H9 (cell line): ENCODE measurements around the gene TMPRSS9. TPM values are rescaled to one million over a fixed set of nuclear protein-coding genes. Genes with fewer than 3 reads are reported as not detected.

Source experiments
- DNase-seq: peaks from one replicate; pipeline ENCODE4 v3.0.0-alpha.2; 2017
- H2AFZ ChIP-seq: one replicate; pipeline ENCODE4 v1.6.1; 2013; ENCODE audit warnings: mild to moderate bottlenecking, low read length, control low read depth, moderate library complexity
- H2AK5ac ChIP-seq: 2 replicates; pipeline ENCODE4 v1.6.1; 2013; ENCODE audit warnings: low read length, control low read depth, mixed read lengths; ENCODE audit not compliant: insufficient read length
- H2BK120ac ChIP-seq: one replicate; pipeline ENCODE4 v1.6.1; 2013; ENCODE audit warnings: low read depth, mild to moderate bottlenecking, low read length, control low read depth, inconsistent platforms; ENCODE audit not compliant: poor library complexity, severe bottlenecking
- H2BK12ac ChIP-seq: 2 replicates; pipeline ENCODE4 v1.6.1; 2013; ENCODE audit warnings: low read length, control low read depth, mixed read lengths, low read depth; ENCODE audit not compliant: insufficient read length
- H2BK15ac ChIP-seq: 2 replicates; pipeline ENCODE4 v1.6.1; 2013; ENCODE audit warnings: low read depth, low read length, control low read depth
- H2BK20ac ChIP-seq: one replicate; pipeline ENCODE4 v1.6.1; 2013; ENCODE audit warnings: low read depth, mild to moderate bottlenecking, low read length, control low read depth, inconsistent platforms; ENCODE audit not compliant: poor library complexity, severe bottlenecking
- H2BK5ac ChIP-seq: 2 replicates; pipeline ENCODE4 v1.6.1; 2013; ENCODE audit warnings: low read length, control low read depth, mixed read lengths; ENCODE audit not compliant: insufficient read length
- H3K14ac ChIP-seq: 2 replicates; pipeline ENCODE4 v1.6.1; 2013; ENCODE audit warnings: low read length, control low read depth; ENCODE audit not compliant: insufficient read depth
- H3K18ac ChIP-seq: 2 replicates; pipeline ENCODE4 v1.6.1; 2013; ENCODE audit warnings: low read depth, mild to moderate bottlenecking, mixed read lengths, low read length, control low read depth; ENCODE audit not compliant: insufficient read length
- H3K23ac ChIP-seq: 2 replicates; pipeline ENCODE4 v1.6.1; 2013; ENCODE audit warnings: low read length, control low read depth, mixed read lengths, low read depth; ENCODE audit not compliant: insufficient read length
- H3K23me2 ChIP-seq: 2 replicates; pipeline ENCODE4 v1.6.1; 2013; ENCODE audit warnings: low read depth, mild to moderate bottlenecking, mixed read lengths, low read length, control low read depth; ENCODE audit not compliant: insufficient read length, poor library complexity, severe bottlenecking
- H3K27ac ChIP-seq: 2 replicates; pipeline ENCODE4 v1.5.1; 2013; ENCODE audit warnings: low read length, control low read depth, mixed read lengths, low read depth; ENCODE audit not compliant: insufficient read length
- H3K27me3 ChIP-seq: 2 replicates; pipeline ENCODE4 v1.6.1; 2013; ENCODE audit warnings: low read length, control low read depth, inconsistent platforms; ENCODE audit not compliant: insufficient read depth
- H3K4ac ChIP-seq: 2 replicates; pipeline ENCODE4 v1.6.1; 2013; ENCODE audit warnings: low read depth, mild to moderate bottlenecking, control low read depth, inconsistent platforms, low read length, moderate library complexity
- H3K4me1 ChIP-seq: 2 replicates; pipeline ENCODE4 v1.6.1; 2013; ENCODE audit warnings: low read length, control low read depth, inconsistent platforms; ENCODE audit not compliant: insufficient read depth
- H3K4me2 ChIP-seq: 2 replicates; pipeline ENCODE4 v1.6.1; 2013; ENCODE audit warnings: low read length, control low read depth, mixed read lengths; ENCODE audit not compliant: insufficient read length, insufficient read depth
- H3K56ac ChIP-seq: 2 replicates; pipeline ENCODE4 v1.6.1; 2013; ENCODE audit warnings: low read depth, mild to moderate bottlenecking, mixed read lengths, low read length, control low read depth; ENCODE audit not compliant: insufficient read length
- H3K79me1 ChIP-seq: 2 replicates; pipeline ENCODE4 v1.6.1; 2013; ENCODE audit warnings: low read depth, mild to moderate bottlenecking, moderate library complexity, low read length, control low read depth, inconsistent platforms; ENCODE audit not compliant: insufficient read depth, poor library complexity, severe bottlenecking
- H3K79me2 ChIP-seq: 2 replicates; pipeline ENCODE4 v1.6.1; 2013; ENCODE audit warnings: low read length, control low read depth, inconsistent platforms; ENCODE audit not compliant: insufficient read depth
- H3K9ac ChIP-seq: 2 replicates; pipeline ENCODE4 v1.6.1; 2013; ENCODE audit warnings: low read length, control low read depth, mixed read lengths; ENCODE audit not compliant: insufficient read length; ENCODE audit errors: extremely low read depth
- H3K9me3 ChIP-seq: one replicate; pipeline ENCODE4 v1.6.1; 2013; ENCODE audit warnings: low read depth, low read length, inconsistent platforms; ENCODE audit not compliant: control insufficient read depth
- H3T11ph ChIP-seq: one replicate; pipeline ENCODE4 v1.6.1; 2013; ENCODE audit warnings: mild to moderate bottlenecking, low read length, control low read depth, inconsistent platforms
- H4K20me1 ChIP-seq: one replicate; pipeline ENCODE4 v1.6.1; 2013; ENCODE audit not compliant: control insufficient read depth, insufficient read length, insufficient read depth
- H4K5ac ChIP-seq: 2 replicates; pipeline ENCODE4 v1.6.1; 2013; ENCODE audit warnings: low read depth, mild to moderate bottlenecking, mixed read lengths, low read length, control low read depth; ENCODE audit not compliant: insufficient read length
- H4K8ac ChIP-seq: replicated peaks from 2 replicates; pipeline ENCODE4 v1.6.1; 2013; ENCODE audit warnings: low read length, control low read depth, mixed read lengths, low read depth; ENCODE audit not compliant: insufficient read length
- H4K91ac ChIP-seq: 2 replicates; pipeline ENCODE4 v1.6.1; 2013; ENCODE audit warnings: low read depth, mild to moderate bottlenecking, moderate library complexity, mixed read lengths, low read length, control low read depth; ENCODE audit not compliant: insufficient read length
- H3K27ac Mint-ChIP-seq, 3 experiments: 2 replicates in 2 of 3; 3 replicates in 1 of 3; pipeline ENCODE4 v1.8.0; 2020 to 2021; ENCODE audit warnings: mixed read lengths in 3 of 3, mild to moderate bottlenecking in 1 of 3, moderate library complexity in 1 of 3
- H3K27me3 Mint-ChIP-seq: 2 replicates; pipeline ENCODE4 v1.8.0; 2021; ENCODE audit warnings: low read depth, mild to moderate bottlenecking, moderate library complexity, mixed read lengths
- H3K36me3 Mint-ChIP-seq, 3 experiments: 2 replicates in 2 of 3; 3 replicates in 1 of 3; pipeline ENCODE4 v1.8.0; 2020 to 2021; ENCODE audit warnings: low read depth in 3 of 3, mixed read lengths in 3 of 3; ENCODE audit not compliant: insufficient read depth in 1 of 3
- H3K4me1 Mint-ChIP-seq, 2 experiments: 2 replicates each; pipeline ENCODE4 v1.8.0; 2020; ENCODE audit warnings: mixed read lengths in 2 of 2
- H3K4me3 Mint-ChIP-seq, 2 experiments: 2 replicates in 1 of 2; 3 replicates in 1 of 2; pipeline ENCODE4 v1.8.0; 2020 to 2021; ENCODE audit warnings: mild to moderate bottlenecking in 2 of 2, mixed read lengths in 2 of 2, moderate library complexity in 1 of 2
- H3K9me3 Mint-ChIP-seq, 2 experiments: 2 replicates in 1 of 2; 3 replicates in 1 of 2; pipeline ENCODE4 v1.8.0; 2020; ENCODE audit warnings: mild to moderate bottlenecking in 2 of 2, mixed read lengths in 2 of 2, moderate library complexity in 1 of 2
- CTCF ChIP-seq: fragments of 200-600 bp; sonication (generic); conservative IDR thresholded peaks from 3 replicates; pipeline ENCODE4 v1.8.0; 2021; ENCODE audit warnings: antibody characterized with exemption, mild to moderate bottlenecking
- WGBS: extraction: QIAGEN DNeasy Blood & Tissue Kit; methylation state at CpG from one replicate; pipeline ENCODE4 v1.1.7; 2013; ENCODE audit warnings: missing lambda C conversion rate, low lambda C conversion rate, mixed read lengths; ENCODE audit not compliant: insufficient read length; ENCODE audit errors: extremely low coverage; 5-methylcytosine and 5-hydroxymethylcytosine counted together
- total RNA-seq: library from RNA; stranded (reverse); gene quantifications from 2 replicates; pipeline ENCODE4 v1.2.1, GENCODE V29; 2021

Gene TMPRSS9
- total RNA-seq, 1 experiment from 2014 or later = 0.24 TPM

DNA sequence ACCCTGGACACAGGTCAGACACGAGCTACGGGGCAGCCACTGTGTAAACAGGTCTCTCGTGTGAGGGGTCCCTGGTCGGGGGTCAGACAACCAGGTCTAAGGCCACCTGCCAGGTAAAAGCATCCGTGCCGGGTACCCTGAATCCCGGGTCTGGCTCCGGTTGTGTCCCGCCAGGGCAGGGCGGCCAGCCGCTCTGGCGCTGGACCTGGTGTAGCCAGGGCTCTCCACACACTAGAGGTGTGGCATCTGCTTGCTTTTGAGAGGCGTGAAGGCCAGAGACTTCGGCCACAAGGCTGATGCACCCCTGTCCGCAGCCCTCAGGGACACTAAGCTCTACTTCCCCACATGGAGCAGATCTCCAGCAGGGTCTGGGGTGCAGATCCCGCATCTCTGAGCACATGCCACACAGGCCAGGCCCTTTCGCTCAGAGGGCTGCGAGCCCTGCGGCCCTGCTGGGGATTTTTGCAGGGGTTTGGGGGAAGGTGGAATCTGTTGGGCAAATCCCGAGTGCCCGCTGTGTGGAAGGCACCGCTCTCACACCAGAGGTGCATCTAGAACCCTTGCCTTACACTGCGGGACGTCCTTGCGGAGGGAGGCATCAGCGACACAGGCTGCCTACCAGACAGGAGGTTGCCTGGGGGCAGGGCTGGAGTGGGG, 81.2 kb downstream of the TMPRSS9 start:
- Histone ChIP-seq H4K91ac (no peak overlapping the region), H4K5ac (no peak overlapping the region), H2AFZ (no peak overlapping the region), H3K9me3 (no peaks in the 10 kb centered on the region), H2BK12ac (no peak overlapping the region), H3K4me2 (no peak overlapping the region), H3K79me2 (peaks cover 1% of the 10 kb centered on the region; the same call in 1 of the 2 replicates), H3K9ac (no peak overlapping the region), H2BK20ac (no peak overlapping the region), H2BK120ac (no peak overlapping the region), H3K4me1 (no peaks in the 10 kb centered on the region), H2BK5ac (no peak overlapping the region), H3K27ac (no peak overlapping the region), H3K79me1 (peaks cover under 1% of the 10 kb centered on the region), H4K8ac (no peak overlapping the region), H3K18ac (no peak overlapping the region), H3K27me3 (no peaks in the 10 kb centered on the region), H3K4ac (no peak overlapping the region), H3K14ac (no peak overlapping the region; the same call in 1 of the 2 replicates), H2BK15ac (no peak overlapping the region), H3K56ac (no peak overlapping the region), H3K23me2 (no peaks in the 10 kb centered on the region), H3T11ph (no peak overlapping the region), H2AK5ac (no peak overlapping the region), H4K20me1 (no peaks in the 10 kb centered on the region), H3K23ac (no peak overlapping the region)
- no peaks in the 10 kb centered on the region; a peak in 1 of 5 replicates for H3K9me3 Mint-ChIP-seq
- H3K27ac Mint-ChIP-seq = peak overlapping the region in 1 of 3 experiments; percentile 49; a peak in 1 of 7 replicates
- H3K4me1 Mint-ChIP-seq = peaks cover 0 to under 1% of the 10 kb centered on the region in 2 experiments; a peak in 1 of 4 replicates
- DNase-seq = no peak
- no peak overlapping the region for H3K4me3 Mint-ChIP-seq
- no peaks in the 10 kb centered on the region; the same call in 1 of the 2 replicates for H3K27me3 Mint-ChIP-seq
- peaks cover 20 to 45% (median 42%) of the 10 kb centered on the region in 3 experiments; a peak in 6 of 7 replicates for H3K36me3 Mint-ChIP-seq
- no peak for TF ChIP-seq CTCF
- no CpG with 5 or more reads among the region's 26 CpGs for WGBS
